MV-4-11 (cell line): ENCODE data around the gene KCNAB2.
A peak's percentile ranks its signal among the peaks of the same experiment; 100 is the strongest.
"Not testable (repeated sequence)": the region's sequence is repeated elsewhere in the genome, so short reads cannot be mapped to it uniquely, and the experiment has no call there.

Source experiments
- DNase-seq: peaks from one replicate; lab custom pipeline; 2025; lab: John Stamatoyannopoulos, UW

The KCNAB2 gene

DNA sequence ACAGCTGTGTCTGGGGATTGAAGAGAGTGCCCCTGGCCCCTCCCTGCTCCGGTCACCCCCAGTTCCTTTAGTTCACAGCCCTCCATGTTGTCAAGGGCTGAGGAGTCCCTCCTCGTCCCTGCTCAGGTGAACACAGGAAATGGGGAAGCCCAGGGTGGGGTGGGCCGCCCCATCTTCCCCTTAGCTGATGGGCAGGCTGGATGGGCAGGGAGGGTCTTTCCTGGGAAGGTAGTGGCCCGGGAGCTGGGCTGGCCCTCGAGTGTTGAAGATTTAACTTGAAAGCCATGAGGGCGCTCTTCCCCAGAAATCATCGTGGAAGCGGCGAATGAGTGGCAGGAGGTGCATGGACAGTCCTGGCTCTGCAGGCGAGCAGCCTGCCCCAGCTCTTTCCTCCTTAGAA, 35.1 kb upstream of the KCNAB2 start:
- no peak for DNase-seq

DNA sequence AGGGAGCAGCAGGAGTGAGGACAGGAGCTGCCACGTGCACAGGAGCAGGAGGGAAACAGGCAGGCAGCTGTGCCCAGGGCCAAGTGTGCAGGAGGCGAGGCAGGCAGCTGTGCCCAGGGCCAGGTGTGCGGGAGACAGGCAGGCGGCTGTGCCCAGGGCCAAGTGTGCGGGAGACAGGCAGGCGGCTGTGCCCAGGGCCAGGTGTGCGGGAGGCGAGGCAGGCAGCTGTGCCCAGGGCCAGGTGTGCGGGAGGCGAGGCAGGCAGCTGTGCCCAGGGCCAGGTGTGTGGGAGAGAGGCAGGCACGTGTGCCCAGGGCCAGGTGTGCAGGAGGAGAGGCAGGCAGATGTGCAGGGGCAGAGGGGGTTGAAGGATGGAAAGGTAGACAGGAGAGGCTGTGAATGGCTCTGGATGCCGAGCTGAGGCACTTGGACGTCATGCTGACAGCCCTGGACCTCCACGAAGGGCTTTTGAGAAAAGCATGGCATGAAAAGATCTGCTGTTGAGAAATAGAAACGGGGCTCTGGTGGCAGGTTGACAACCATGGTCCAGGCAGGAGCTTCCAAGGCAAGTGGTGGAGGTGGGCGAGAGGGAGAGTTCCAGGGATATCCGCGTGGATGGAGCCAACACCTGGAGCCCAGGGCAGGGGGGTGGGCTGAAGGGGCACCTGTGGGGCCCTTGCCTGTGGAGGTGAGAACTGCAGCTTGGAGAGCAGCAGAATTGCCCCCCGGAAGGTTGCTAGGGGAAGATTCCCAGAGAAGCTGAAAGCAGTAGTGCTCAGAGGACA, 34.3 kb upstream of the KCNAB2 start:
- DNase-seq = no peak

DNA sequence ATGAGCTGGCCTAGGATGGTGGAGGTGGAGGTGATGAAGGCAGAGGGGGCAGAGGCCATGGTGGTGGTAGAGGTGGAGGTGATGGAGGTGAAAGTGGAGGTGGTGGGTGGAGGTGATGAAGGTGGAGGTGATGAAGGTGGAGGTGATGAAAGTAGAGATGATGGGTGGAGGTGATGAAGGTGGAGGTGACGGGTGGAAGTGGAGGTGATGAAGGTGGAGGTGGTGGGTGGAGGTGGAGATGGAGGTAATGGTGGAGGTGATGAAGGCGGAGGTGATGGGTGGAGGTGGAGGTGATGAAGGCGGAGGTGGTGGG, 33.8 kb upstream of the KCNAB2 start:
- no peak for DNase-seq

DNA sequence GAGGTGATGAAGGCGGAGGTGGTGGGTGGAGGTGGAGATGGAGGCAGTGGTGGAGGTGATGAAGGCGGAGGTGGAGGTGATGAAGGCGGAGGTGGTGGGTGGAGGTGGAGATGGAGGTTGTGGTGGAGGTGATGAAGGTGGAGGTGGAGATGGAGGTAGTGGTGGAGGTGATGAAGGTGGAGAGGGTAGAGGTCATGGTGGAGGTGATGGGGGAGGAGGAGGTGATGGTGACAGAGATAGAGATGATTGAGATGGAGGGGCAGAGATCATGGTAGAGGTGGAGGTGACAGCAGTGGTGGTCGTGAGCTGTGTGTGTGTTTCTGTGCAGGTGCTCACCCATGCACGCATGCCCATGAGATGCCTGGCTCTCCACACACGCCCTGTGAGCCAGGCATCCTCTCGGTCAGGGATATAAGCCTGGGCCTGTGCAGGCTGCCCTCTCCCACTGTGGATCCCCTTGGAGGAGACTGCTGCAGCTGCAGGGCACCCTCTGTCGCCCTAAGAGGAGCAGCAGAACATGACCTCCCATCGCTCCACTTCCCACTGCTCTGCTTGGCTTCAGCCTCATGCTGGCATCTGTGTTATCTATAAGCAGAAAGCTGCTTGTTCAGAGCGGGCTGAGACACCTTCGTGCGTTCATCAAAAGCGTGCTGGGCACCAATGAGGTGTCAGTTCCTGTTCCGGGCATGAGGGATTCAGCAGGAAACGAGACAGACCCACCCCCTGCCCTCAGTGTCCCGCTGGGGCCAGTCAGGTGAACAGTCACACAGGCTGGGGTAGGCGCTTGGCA, 33.0 kb upstream of the KCNAB2 start:
- DNase-seq = no peak

DNA sequence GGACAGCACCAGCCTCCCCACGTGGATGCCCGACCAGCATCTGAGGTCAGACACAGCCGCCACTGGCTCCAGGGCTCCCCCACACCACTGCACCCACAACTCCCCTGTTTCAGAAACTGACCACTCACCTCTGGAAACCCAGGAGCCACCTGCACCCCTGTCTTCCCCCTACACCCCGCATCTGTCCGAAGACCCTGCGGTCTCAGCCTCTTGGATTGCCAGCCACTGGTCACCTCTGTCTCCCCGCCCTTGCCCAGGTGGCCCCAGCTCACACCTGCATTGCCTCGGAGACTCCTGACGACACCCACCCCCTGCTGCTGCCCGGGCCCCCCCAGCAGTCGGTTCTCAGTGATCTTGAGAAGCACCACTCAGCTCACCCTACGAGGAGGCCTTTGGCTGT, 32.2 kb upstream of the KCNAB2 start:
- no peak for DNase-seq

DNA sequence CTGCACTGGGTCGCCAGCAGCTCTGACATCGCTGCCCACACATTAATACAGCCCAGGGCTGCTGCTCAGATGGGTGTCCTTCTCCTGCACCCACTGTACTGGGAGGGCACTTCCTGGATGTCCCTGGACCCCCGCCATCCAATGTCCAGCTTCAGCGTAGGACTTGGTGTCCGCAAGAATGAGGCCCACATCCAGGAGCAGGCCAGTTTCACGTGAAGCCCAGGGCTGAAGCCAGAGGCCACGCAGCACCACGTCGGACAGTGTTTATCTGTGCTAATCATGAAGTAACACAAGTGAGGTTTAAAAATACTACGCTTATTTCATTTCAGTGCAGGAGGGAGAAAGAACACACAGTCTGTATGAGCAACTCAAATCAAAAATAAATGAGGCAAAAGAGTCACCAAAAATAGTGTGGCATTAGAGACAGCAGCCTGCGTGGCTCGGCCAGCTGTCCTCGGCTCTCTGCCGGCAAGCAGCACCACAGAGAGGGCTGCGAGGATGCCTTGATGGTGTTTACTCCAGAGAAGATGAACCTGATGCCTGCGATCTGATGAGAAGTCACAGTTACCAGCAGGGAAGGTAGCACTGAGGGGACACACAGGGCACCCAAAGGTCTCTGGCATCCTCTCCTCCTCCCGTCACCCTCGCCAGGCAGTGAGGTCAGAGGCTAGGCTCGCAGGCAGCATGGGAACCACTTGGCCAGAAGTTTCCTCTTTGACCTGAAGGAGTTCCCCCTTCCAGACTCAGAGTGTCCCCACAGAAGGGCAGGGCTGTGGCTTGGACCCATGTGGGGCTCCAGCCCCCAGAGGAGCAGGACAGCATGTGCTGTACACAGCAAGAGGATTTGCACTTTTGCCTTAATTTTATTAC, 31.3 kb upstream of the KCNAB2 start:
- peak; percentile 48 for DNase-seq

DNA sequence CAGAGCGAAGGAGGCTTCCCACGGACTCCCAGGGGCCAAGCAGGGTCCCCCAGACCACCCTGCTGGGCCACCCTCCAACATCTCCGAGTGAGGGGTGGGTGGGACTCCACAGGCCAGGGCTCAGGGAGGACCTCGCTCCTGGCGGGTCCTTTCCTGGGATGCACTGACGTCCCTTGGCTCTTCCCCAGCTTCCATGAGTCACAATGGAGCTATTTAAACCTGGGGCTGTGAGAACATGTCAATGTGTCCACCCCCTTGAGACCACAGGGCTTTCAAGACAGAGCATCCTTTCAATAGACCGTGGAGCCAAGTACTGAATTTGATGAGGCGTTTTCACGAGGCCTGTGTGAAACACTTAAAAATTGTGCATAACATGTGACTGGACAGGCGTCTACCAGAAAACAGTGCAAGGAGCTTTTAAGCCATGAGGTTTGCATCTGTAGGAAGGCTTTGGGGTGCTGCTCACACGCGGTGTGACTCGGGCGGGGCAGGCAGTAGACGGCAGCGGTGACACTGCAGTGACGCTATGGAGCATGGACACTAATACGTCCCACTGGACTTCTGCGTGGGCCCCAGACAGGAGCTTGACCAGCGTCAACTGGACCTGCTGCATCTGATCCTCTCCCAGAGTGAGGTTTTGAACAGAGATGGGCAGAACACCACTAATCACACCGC, 29.4 kb upstream of the KCNAB2 start:
- DNase-seq = no peak

DNA sequence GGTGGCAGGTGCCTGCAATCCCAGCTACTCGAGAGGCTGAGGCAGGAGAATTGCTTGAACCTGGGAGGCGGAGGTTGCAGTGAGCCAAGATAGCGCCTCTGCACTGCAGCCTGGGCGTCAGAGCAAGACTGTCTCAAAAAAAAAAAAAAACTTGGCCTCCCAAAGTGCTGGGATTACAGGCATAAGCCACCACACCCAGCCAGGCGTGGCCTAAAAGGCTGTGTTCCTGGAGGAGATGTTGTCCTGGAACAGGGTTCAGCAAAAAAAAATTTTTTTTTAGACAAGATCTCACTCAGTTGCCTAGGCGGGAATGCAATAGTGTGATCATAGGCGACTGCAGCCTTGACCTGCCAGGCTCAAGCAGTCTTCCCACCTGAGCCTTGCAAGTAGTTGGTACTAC, 28.0 kb upstream of the KCNAB2 start:
- not testable (repeated sequence) for DNase-seq

DNA sequence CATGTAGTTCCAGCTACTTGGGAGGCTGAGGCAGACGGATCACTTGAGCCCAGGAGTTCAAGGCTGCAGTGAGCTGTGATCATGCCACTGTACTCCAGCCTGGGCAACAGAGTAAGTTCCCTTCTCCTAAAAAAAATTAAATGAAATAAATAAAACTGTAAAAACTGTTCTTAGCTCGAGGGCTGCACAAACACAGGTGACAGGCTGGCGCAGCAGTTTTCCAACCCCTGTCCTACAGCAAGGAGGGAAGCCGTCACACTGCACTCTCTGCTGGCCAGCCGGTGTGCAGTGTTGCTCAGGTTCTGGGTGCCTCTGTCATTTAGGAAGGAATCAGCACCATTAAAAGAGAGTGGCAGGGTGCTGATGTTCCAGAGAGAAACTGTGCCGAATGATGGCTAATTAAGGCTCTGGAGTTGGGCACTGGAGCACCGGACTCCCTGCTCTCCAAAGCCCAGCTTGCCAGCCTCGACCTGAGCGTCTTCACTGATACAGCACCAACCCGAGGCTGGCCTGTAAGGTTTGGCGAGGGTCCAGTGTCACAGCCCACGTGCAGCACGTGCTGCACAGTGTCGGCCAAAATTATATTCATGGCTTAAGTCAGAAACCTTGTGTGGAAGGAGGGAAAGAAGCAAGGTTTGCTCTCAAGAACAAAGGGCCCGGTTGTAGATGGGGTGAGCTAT, 26.4 kb upstream of the KCNAB2 start:
- DNase-seq = no peak

DNA sequence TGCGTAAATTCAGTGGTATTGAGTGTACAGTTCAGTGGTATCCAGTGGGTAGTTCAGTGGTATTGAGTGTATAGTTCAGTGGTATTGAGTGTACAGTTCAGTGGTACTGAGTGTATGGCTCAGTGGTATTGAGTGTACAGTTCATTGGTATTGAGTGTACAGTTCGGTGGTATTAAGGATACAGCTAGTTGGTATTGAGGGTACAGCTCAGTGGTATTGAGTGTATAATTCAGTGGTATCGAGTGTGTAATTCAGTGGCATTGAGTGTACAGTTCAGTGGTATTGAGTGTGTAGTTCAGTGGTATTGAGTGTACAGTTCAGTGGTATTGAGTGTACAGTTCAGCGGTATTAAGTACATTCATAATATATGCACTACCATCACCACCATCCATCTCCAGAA, 23.5 kb upstream of the KCNAB2 start:
- no peak for DNase-seq

DNA sequence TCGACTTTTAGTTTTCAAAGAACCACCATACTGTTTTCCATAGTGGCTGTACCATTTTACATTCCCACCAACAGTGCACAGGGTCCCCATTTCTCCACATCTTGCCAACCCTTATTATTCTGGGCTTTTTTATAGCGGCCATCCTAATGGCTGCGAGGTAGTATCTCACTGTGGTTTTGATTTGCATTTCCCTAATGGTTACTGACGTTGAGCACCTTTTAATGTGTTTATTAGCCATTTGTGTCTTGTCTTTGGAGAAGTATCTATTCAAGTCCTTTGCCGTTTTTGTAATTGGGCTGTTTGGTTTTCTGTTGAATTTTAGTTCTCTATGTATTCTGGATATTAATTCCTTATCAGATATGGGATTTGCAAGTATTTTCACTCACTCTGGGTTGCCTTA, 22.3 kb upstream of the KCNAB2 start:
- no peak for DNase-seq

DNA sequence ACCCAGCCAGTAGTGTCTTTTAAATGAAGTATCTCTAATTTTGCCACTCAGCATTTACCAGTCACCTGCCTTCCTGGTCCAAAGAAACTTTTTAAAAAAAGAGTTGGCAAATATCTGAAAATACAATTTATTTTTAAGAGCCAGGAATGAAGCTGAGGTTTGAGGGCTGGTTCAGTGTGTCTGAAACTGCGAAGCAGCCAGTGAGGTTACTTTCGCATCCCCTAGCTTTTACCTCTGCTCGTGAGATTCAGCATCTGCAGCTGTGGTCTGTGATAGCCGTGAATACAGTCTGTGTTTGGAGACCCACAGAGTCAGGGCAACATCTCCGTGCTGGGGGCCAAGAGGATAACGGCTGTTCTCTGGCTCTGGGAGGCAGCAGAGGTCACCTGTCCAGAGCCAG, 21.3 kb upstream of the KCNAB2 start:
- DNase-seq = no peak

DNA sequence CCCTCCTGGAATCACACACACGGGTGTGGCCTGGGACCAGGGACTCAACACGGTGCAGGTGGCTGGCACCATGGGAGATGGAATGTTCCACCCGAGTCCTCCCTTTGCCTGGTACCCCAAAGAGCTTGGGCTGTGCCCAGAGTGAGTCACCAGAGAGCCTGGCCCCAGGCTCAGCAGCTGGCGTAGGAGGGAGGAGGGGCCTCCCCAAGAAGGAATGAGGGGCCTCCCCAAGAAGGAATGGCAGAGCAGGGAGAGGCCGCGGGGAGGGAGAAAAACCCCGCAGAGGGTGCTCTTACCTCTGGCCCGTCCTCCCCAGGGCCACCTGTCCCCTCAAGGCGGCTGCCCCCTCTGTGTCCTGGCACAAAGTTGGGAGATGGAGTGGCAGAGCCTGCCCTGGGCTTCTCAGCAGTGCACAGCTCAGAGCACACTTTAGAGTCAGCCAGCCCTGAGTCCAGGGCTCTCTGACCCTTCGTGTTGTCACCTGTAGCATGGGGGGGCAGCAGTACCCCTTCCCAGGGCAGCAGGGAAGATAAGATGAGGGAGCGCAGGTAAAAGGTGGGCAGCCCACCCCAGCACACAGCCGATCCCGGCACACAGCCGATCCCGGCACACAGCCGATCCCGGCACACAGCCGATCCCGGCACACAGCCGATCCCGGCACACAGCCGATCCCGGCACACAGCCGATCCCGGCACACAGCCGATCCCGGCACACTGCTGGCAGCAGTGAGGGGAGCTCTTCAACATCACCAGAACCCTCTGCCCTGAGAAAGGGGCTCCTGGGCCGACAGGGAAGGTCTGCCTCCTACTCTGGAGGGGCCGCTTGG, 20.2 kb upstream of the KCNAB2 start:
- peak; percentile 12 for DNase-seq

DNA sequence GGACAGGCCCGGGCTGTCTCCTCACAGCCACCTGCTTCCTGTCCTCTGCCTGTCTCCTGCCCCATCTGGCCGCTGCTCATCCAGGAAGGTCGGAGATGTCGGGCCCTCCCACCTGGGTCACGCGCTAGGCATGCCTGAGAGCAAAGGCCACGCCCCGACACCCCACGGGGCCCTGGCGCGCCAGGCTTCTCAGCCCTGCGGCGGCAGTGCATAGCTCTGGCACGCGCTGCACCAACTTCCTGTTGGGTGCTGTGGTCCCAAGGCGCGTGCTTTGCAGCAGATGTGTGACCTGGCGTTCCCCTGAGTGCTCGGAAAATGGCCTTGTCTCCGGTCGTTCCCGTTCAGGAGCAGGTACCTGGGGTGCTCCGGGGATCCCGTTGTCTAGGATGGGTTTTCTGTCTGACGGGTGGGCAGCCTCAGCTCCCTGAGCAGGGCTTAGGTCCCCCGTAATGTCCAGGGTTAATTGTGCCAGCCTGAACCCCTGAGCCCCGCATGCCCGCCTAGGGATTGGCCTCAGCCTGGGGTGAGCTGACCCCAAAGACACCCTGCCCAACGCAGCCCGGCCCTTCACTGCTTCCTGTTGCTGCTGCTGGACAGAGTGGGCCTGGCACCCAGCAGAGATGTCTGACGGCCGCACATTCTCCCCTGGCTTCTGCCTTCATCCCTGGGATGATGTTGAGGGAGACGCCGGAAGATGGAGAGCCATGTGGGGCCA, 19.4 kb upstream of the KCNAB2 start:
- peak; percentile 95 for DNase-seq

DNA sequence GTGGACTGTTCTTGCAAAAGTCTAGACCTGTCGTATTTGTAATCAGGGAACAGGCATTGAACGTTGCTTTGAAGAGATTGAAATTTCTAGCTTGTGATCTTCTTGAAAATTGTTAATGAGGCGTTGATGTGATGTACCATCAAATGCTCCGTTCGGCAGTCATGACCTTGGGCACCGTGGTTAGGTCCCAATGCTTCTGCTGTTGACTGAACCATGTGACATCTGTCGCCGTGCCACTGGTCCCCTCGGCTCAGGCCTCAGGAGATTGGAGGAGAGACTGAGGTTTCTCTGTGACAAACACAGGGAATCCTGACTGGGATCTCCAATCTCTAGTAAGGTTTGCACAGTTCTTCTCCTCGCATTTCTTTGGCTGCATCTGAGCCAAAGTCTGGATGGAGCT, 18.1 kb upstream of the KCNAB2 start:
- DNase-seq = peak; percentile 63

DNA sequence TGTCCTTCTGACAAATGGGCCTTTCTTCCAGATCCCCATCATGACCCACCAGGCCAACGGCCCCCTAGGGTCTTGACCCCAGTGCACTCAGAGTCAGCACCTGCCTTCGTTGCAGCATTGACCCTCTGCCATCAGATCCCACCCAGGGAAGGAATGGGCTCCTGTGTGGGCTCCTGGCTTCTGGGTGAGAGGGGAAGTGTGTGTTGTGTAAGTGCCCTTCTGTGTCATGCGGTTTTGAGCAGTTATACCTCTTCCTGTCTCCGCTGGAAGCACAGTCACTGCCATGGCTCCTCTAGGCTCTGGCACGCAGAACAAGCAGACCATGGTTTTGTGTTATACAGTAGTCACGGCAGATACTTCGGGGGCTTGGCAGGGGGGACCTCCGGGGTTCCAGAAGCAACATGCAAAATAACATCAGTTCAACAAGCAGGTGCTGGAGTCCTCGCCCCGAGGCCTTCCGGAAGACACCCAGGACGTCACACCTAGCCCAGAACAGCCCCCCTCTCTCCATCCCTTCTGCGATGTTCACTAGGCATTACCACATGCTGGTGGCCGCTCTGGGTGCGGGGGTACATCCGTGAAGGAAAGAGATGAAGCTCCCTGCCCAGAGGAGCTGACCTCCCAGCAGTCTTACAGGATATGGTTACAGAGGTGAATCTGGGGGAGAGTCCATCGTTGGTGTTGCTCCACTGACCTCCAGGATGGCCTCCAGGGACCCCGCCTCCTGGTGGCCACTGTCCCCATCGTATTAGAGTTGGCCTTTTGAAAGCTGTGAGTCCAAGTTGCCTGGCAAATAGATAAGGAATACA, 17.4 kb upstream of the KCNAB2 start:
- peak; percentile 91 for DNase-seq

DNA sequence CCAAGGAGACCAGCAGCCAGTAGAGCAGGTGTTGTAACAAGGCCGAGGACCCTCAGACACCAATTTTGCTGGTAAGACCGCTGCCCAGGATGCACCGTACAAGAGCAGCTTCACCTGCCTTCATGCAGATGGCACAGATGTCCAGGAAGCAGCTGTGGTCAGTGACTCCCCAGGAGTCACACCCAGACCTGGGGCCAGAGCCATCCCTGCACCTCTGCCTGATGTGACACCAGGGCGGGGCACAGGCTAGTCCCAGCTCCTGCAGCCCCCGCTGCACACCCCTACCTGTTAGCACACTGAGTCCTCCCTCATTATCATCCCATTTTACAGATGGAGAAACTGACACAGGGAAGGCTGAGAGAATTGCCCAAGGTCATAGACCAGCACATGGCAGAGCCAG, 16.3 kb upstream of the KCNAB2 start:
- DNase-seq = no peak

DNA sequence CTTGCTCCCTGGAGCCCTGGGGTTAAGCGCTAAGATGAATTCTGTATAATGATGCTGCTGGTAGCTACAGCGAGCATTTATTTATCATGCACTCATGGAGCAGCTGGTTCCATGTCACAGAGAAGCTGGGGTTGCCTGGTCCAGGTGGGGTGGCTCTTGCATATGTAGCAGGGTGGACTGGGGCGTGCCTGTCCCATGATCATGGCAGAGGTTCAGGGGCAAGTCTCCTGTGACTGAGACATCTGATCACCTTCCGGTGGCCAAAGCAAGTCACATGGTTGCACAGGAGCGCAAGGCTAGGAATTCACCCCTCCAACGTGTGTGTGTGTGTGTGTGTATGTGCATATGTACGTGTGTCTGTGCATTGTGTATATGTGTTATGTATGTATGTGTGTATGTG, 15.6 kb upstream of the KCNAB2 start:
- no peak for DNase-seq
